ENCODE data around the gene IPO4.

The IPO4 gene

DNA sequence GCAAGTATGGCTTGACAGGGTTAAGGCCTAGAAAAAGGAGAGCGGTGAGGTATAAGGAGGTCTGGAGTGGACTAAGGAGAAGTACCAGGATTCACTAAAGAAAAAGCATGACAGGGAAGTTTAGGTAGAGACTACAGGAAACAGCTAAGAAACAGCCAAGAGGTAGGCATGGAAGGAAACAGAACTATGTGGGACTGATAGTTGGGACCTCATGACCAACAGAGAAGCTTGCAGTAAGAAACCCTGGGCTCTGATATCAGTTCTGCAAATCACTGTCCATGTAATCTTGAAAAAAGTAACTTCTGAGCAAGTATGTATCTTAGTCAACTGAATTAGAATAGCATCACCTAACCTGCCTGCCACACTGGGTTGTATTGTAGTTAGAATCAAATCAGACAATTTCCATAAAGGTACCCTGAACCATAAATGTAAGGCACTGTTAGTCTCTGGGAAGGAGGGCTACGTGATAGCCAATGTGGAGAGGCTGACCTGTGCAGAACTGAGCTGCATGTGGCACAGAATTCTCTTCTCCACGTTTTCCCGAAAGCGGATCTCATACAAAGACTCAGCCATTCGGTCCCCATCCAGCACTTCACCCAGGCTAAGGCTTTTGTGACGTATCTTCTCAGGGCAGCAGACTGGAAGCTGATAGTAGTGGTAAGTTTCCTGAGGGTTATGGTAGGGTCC is 5.7 kb upstream of the IPO4 start:
- DNase-seq, result no peak

GRCh38 chr14:24192933-24193332 is 4.3 kb upstream of the IPO4 start:
- no peak for DNase-seq

- no peak for DNase-seq
Measured at GRCh38 chr14:24190416-24190815, 1.8 kb upstream of the IPO4 start.

DNA sequence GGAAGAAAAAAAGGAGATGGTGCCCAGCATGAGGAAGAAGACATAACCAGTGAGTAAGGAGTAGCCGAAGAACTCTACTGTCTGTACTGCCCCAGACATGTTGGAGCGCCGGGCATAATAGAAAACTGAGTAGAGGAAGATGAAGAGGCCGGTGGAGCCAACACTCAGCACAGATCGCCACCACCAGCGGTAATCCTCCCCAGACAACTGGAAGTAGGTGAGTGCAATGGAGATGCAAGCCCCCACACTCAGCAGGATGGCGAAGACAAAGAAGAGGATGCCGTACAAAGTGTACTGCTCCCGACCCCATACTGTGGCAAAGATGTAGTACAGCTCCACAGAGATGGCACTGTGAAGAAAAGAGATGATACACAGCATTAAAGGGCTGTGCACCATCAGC is 844 bp upstream of the IPO4 start:
- no peak for DNase-seq

DNA sequence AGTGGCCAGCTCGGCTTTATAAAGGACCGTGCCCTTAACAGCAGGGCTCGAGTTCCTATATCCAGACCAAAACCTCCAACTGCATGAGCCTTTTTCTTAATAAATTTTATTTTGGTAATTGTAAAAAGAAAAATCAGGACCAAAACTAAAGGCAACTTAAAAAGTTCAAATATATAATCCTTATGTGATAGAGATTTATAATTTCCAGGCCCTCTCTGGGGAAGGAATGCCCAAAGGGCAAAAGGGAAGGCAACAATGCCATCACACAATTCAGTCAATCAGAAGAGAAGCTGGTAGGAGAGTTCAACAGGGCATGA is 401 bp upstream of the IPO4 start:
- no peak for DNase-seq

DNA sequence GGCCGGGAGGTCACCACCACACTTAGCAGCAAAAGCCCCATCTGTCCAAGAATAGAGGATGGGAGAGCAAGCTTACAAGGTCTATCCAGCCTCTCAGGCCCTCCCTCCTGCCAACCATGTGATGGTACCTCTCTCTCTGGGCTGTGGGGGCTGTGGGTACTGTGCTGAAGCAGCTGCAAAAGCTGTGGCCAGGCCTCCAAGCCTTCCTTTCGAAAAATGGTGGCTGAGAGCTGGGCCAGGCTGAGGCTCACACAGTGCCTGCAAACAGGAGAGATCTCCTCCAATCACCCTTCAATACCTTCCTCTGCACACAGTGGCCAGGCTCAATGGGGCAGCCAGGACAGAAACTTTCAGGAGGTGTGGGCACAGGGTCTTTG is 1.1 kb downstream of the IPO4 start:
- no peak for DNase-seq

- DNase-seq, result no peak
Measured at GRCh38 chr14:24186831-24187538, 1.6 kb downstream of the IPO4 start.

- no peak for DNase-seq
Measured at GRCh38 chr14:24185741-24186140, 2.9 kb downstream of the IPO4 start.

GRCh38 chr14:24185026-24185425 is 3.6 kb downstream of the IPO4 start:
- no peak for DNase-seq

DNA sequence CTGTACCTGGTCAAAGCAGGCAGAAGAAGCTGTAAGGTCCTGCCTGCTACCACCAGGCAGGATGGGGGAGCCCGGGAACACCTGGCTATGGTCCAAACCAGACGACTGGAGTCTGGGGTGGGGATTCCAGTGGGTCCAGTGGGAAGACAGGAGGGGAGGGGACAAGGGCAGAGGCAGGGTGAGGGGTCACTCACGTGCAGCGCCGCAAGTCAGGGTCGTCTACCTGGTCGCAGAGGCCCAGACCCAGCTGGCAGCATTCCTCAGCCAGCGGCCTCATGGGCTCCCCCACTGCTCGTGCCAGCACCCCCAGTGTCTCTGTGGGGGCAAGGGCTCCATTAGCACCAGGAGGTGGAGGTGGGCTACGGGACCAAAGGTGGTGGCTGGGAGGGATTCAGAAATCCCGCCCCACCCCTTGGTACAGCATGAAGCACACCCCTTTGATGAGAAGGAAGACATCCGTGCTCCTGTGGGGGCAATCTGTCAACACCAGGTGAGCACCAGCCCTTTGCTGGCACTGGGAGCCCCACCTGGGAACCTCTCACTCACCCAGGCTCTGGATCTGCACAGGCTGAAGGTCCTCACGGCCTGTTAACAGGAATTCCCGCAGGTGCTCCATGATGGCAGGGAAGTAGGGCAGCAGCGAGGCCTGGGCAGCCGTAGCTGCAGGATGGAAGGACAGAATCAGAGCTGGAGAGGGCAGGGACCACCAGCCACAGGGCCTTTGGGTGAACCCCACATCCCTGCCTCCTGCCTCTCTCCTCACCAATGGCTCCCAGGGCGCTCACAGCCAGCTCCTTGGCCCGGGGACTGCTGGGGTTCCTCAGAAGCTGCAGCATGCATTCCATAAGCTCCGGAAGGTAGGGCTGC is 4.3 kb downstream of the IPO4 start:
- no peak for DNase-seq

DNA sequence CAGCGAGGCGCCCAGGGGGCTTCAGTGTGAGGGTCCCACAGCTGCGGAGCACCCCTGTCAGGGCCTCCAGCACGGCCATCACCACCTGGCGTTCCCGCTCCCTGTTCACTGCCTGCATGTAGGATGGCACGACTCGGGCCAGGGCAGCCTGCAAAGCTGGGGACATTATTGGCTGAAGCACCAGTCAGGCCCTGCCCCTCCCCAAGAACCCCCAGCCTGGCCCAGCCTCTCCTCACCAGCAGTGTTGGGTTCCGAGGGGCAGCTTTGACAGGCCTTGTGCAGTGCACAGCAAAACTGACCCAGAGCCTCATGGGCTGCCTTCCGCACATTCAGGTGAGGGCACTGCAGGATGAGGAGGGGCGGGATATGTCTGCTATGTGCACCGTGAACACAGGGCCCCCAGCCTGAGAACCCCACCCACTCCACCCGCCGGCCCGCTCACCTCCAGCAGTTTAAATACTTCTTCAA is 5.6 kb downstream of the IPO4 start:
- no peak for DNase-seq

DNA sequence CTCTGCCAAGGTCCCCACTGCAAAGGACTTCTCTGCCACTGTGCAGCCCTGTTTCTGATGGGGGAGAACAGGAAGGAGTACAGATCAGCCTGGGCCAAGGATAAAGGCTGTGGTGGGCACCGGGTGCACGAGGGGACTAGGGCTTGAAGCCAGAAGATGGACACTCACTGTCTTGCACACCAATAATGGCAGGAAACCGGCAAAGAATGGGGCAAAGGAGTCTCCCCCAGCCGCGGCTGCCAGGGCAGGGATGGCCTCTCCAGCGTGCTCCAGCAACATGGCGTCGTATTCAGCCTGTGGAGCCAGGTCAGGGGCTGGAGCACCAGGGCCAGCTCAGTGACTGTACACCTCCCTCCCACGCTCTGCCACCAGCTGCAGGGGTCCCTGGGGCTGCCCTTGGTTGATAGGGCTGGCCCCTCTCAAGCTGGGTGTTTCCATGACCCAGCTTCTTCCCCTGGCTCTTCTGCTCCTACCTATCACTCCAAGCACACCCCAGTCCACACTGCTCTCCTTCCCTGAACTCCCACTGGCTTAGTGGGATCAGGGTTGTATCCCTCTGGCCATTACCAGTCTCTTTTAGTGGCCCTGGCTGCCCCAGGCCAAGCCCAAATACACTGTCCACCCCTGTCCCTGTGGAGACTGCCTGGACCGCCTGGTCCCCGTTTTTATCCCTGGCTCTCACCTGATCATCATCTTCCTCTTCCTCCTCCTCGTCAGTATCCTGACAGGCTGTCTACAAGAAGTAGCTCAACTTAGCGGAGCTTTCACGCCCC is 6.3 kb downstream of the IPO4 start:
- no peak for DNase-seq

DNA sequence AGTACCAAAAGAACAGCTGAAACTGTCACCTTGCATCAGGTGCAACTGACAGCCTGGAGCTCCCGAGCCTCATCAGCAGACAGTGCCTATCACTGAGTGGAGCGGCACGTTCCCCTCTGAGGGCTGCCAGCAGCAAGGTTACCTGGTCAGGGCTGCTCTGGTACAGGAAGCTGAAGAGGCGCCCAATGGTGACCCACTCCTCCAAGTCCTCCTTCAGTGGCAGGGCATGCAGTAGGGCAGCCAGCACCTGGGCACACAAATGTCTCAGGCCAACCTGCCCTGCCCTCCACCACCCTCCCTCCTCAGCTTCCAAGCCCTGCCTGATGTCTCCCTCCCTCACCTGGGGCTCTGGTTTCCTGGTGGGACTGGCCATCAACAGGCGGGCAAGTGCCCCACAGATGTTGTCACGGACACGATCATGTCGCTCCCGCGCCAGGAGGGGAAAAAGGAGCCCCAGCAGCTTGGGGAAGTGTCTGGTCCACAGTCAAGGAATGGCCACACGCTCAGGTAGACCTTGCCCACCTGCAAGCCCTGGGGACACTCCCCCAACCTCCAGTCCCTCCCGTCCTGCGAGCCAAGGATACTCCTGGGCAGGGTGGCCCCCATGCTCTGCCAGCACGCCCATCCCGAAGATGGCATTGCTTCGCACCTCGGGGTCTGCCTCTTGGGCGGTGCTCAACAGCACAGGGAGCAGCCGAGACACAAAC is 7.1 kb downstream of the IPO4 start:
- no peak for DNase-seq

GRCh38 chr14:24179961-24180796 is 8.4 kb downstream of the IPO4 start:
- DNase-seq, result no peak

DNA sequence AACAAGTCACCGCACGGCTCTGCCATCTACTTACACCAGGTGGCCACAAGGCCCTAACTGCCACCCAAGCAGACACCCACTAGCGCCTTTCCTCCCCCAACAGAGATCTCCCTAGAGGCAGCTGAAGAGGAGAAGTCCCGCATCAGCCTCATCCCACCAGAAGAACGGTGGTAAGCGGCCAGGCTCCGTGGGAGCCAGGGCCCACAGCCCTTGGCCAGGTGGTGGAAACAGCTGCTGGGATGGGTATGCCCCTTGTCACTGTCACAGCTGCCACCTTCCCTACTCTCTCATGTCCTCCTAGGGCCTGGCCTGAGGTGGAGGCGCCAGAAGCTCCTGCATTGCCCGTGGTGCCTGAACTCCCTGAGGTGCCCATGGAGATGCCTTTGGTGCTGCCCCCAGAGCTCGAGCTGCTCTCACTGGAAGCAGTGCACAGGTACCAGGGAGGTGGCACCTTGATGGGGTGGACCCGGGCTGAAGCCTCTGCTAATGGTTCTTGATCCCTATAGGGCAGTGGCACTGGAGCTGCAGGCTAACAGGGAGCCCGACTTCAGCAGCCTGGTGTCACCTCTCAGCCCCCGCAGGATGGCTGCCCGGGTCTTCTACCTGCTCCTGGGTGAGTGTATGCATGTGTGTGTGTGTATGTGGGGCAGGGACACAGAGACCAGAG is 9.2 kb downstream of the IPO4 start:
- no peak for DNase-seq

- DNase-seq, result no peak
Measured at GRCh38 chr14:24178399-24179178, 10.0 kb downstream of the IPO4 start.

- no peak for DNase-seq
Measured at GRCh38 chr14:24177891-24178290, 10.7 kb downstream of the IPO4 start.

GRCh38 chr14:24177041-24177825 is 11.4 kb downstream of the IPO4 start:
- no peak for DNase-seq

DNA sequence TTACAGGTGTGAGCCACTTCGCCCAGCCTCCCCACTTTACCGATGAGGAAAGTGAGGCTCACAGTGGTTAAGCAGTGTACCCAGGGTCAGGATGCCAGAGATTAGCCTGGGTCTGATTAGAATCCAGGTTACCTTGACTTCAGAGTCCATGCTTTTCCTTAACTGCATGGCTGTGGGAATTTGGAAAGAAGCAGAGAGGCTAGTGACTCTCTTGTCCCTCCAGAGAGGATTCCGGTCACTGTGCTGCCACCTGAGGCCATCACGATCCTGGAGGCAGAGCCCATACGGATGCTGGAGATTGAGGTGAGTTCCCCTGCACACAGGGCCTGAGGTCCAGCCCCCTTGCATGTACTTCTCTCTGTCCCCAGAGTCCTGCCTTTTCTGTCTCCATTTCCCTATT is 12.0 kb downstream of the IPO4 start:
- DNase-seq, result no peak
